ENCODE data around the gene LYPD8.
A peak's percentile ranks its signal among the peaks of the same experiment; 100 is the strongest.

Gene LYPD8

DNA sequence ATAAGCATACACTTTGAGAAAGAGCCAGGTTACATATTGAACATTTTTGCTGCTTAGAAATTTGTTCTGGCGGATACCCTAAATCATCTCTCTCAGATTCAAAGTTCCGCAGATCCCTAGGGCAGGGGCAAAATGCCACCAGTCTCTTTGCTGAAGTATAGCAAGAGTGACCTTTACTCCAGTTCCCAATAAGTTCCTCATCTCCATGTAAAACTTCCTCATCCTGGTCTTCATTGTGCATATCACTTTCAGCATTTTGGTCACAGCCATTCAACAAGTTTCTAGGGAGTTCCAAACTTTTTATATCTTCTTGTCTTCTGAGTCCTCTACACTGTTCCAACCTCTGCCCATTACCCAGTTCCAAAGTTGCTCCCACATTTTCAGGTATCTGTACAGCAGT, 23.3 kb upstream of the LYPD8 start:
- H3K4me2 ChIP-seq (ENCODE audit: low read depth, low read length): no peak overlapping the region

DNA sequence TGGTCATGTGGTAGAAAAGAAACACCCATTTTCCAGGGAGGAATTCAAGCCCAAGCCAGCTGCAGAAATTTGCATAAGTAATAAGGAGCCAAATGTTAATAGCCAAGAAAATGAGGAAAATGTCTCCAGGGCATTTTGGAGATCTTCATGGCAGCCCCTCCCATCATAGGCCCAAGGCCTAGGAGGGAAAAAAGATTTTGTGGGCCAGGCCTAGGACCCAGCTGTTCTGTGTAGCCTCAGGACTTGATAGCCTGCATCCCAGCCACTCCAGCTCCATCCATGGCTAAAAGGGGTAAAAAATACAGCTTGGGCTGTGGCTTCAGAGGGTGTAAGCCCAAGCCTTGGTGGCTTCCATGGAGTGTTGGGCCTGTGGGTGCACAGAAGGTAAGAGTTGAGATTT, 21.4 kb upstream of the LYPD8 start:
- no peak overlapping the region for H2AFZ ChIP-seq (ENCODE audit: low read length)
- no peaks in the 10 kb centered on the region for H3K79me2 ChIP-seq (ENCODE audit: low read length)
- H4K20me1 ChIP-seq (ENCODE audit: insufficient read depth, low read length): no peaks in the 10 kb centered on the region
- no peaks in the 10 kb centered on the region for H3K9me2 ChIP-seq (replicated peaks; ENCODE audit: insufficient read depth, low read length)
- no peak overlapping the region for H3K27ac ChIP-seq (ENCODE audit: low read length)
- H3K27me3 ChIP-seq (replicated peaks; ENCODE audit: insufficient read depth, low read length): no peaks in the 10 kb centered on the region
- DNase-seq: no peak
- H3K9ac ChIP-seq (ENCODE audit: low read length): no peak overlapping the region
- H3K4me1 ChIP-seq (ENCODE audit: low read length): no peaks in the 10 kb centered on the region
- no peaks in the 10 kb centered on the region for H3K36me3 ChIP-seq (replicated peaks; ENCODE audit: insufficient read depth, low read length)
- H3K4me2 ChIP-seq (ENCODE audit: low read depth, low read length): no peak overlapping the region
- no peaks in the 10 kb centered on the region for H3F3A ChIP-seq (ENCODE audit: insufficient read depth, low read length)
- no peak for TF ChIP-seq EZH2phosphoT487 (IDR thresholded peaks at IDR 0.05; ENCODE audit: low read length)
- no peaks in the 10 kb centered on the region for H3K9me3 ChIP-seq (replicated peaks; ENCODE audit: insufficient read depth, low read length)
- H3K4me3 ChIP-seq (ENCODE audit: low read length): no peak overlapping the region

More for the DNA sequence above, 23.3 kb upstream of the LYPD8 start:
- TF ChIP-seq EZH2 (optimal IDR thresholded peaks at IDR 0.05; ENCODE audit: low read depth, low read length) (no peak), EZH2phosphoT487 (IDR thresholded peaks at IDR 0.05; ENCODE audit: low read length) (no peak)
- TF ChIP-seq, protein P1, sequence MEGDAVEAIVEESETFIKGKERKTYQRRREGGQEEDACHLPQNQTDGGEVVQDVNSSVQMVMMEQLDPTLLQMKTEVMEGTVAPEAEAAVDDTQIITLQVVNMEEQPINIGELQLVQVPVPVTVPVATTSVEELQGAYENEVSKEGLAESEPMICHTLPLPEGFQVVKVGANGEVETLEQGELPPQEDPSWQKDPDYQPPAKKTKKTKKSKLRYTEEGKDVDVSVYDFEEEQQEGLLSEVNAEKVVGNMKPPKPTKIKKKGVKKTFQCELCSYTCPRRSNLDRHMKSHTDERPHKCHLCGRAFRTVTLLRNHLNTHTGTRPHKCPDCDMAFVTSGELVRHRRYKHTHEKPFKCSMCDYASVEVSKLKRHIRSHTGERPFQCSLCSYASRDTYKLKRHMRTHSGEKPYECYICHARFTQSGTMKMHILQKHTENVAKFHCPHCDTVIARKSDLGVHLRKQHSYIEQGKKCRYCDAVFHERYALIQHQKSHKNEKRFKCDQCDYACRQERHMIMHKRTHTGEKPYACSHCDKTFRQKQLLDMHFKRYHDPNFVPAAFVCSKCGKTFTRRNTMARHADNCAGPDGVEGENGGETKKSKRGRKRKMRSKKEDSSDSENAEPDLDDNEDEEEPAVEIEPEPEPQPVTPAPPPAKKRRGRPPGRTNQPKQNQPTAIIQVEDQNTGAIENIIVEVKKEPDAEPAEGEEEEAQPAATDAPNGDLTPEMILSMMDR (IDR thresholded peaks at IDR 0.05; ENCODE audit: low read length): no peak
- Histone ChIP-seq H3K4me3 (ENCODE audit: low read length) (no peak overlapping the region), H2AFZ (ENCODE audit: low read length) (no peak overlapping the region), H4K20me1 (ENCODE audit: insufficient read depth, low read length) (no peaks in the 10 kb centered on the region), H3K9me2 (replicated peaks; ENCODE audit: insufficient read depth, low read length) (no peaks in the 10 kb centered on the region), H3K36me3 (replicated peaks; ENCODE audit: insufficient read depth, low read length) (no peaks in the 10 kb centered on the region), H3K79me2 (ENCODE audit: low read length) (no peaks in the 10 kb centered on the region), H3K27me3 (replicated peaks; ENCODE audit: insufficient read depth, low read length) (no peaks in the 10 kb centered on the region), H3K9me3 (replicated peaks; ENCODE audit: insufficient read depth, low read length) (no peaks in the 10 kb centered on the region), H3K27ac (ENCODE audit: low read length) (no peak overlapping the region), H3K4me1 (ENCODE audit: low read length) (no peaks in the 10 kb centered on the region), H3F3A (ENCODE audit: insufficient read depth, low read length) (no peaks in the 10 kb centered on the region), H3K9ac (ENCODE audit: low read length) (no peak overlapping the region)
- DNase-seq: no peak

DNA sequence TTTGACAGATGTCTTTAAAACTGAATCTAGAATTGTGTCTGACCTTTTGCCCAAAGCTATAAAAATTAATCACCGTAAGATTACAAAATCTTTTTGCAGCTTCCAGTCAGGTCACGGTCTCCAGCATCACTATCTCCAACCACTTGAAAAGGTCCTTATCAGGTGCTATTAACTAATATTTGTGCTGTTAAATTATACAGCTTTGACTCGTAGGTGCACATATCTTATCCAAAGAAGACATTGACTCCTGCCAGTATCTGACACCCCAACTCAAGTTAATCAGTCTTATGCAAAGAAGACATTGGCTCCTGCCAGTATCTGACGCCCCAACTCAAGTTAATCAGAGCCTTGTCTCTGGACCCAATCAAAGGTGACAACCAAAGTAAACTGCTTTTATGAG, 19.9 kb upstream of the LYPD8 start:
- no peaks in the 10 kb centered on the region for H3K9me3 ChIP-seq (replicated peaks; ENCODE audit: insufficient read depth, low read length)
- H3K9me2 ChIP-seq (replicated peaks; ENCODE audit: insufficient read depth, low read length): no peaks in the 10 kb centered on the region
- H3K4me3 ChIP-seq (ENCODE audit: low read length): no peak overlapping the region
- TF ChIP-seq, protein P1 (IDR thresholded peaks at IDR 0.05; ENCODE audit: low read length): no peak
- TF ChIP-seq EZH2 (optimal IDR thresholded peaks at IDR 0.05; ENCODE audit: low read depth, low read length) (no peak), EZH2phosphoT487 (IDR thresholded peaks at IDR 0.05; ENCODE audit: low read length) (no peak)
- H3K79me2 ChIP-seq (ENCODE audit: low read length): no peaks in the 10 kb centered on the region
- H3K27ac ChIP-seq (ENCODE audit: low read length): no peak overlapping the region
- H3K9ac ChIP-seq (ENCODE audit: low read length): no peak overlapping the region
- H3K36me3 ChIP-seq (replicated peaks; ENCODE audit: insufficient read depth, low read length): no peaks in the 10 kb centered on the region
- no peak overlapping the region for H3K4me2 ChIP-seq (ENCODE audit: low read depth, low read length)
- no peak for DNase-seq
- no peaks in the 10 kb centered on the region for H4K20me1 ChIP-seq (ENCODE audit: insufficient read depth, low read length)
- no peaks in the 10 kb centered on the region for H3F3A ChIP-seq (ENCODE audit: insufficient read depth, low read length)
- no peaks in the 10 kb centered on the region for H3K4me1 ChIP-seq (ENCODE audit: low read length)
- no peaks in the 10 kb centered on the region for H3K27me3 ChIP-seq (replicated peaks; ENCODE audit: insufficient read depth, low read length)
- H2AFZ ChIP-seq (ENCODE audit: low read length): no peak overlapping the region

DNA sequence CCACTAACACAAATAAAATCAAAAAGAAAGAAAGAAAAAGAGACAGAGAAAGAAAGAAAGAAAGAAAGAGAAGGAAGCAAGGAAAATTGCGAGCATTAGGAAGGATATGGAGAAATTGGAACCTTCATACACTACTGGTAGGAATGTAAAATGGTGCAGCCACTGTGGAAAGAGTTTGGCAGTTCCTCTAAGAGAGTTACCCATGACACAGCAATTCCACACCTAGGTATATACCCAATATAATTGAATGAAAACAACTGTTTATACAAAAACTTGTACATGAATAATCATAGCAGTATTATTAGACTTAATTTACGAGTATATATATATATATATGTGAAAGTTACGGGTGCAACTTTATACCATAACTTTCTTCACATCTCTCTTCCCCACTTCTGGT, 4.1 kb upstream of the LYPD8 start:
- Histone ChIP-seq H3K9ac (ENCODE audit: low read length) (no peak overlapping the region), H2AFZ (ENCODE audit: low read length) (no peak overlapping the region), H3K4me2 (ENCODE audit: low read depth, low read length) (no peak overlapping the region), H3K9me2 (replicated peaks; ENCODE audit: insufficient read depth, low read length) (no peaks in the 10 kb centered on the region), H3K27me3 (replicated peaks; ENCODE audit: insufficient read depth, low read length) (no peaks in the 10 kb centered on the region), H3K4me3 (ENCODE audit: low read length) (no peak overlapping the region), H3F3A (ENCODE audit: insufficient read depth, low read length) (no peaks in the 10 kb centered on the region), H3K36me3 (replicated peaks; ENCODE audit: insufficient read depth, low read length) (no peaks in the 10 kb centered on the region), H3K27ac (ENCODE audit: low read length) (no peak overlapping the region), H3K9me3 (replicated peaks; ENCODE audit: insufficient read depth, low read length) (no peaks in the 10 kb centered on the region; the same call in 1 of the 2 replicates), H3K4me1 (ENCODE audit: low read length) (no peaks in the 10 kb centered on the region), H4K20me1 (ENCODE audit: insufficient read depth, low read length) (no peaks in the 10 kb centered on the region), H3K79me2 (ENCODE audit: low read length) (no peaks in the 10 kb centered on the region)
- peak; percentile 0 for DNase-seq
- TF ChIP-seq EZH2phosphoT487 (IDR thresholded peaks at IDR 0.05; ENCODE audit: low read length) (no peak), EZH2 (optimal IDR thresholded peaks at IDR 0.05; ENCODE audit: low read depth, low read length) (no peak)
- TF ChIP-seq, protein P1 (IDR thresholded peaks at IDR 0.05; ENCODE audit: low read length): no peak
